Vagina (tissue), 2 donors: ENCODE results near the gene ARHGAP40.

Source experiments
- CTCF ChIP-seq, 3 experiments: fragments of 450-650 bp in 2 of 3; fragments of 200-600 bp in 1 of 3; sonication (generic) in 1 of 3; IDR thresholded peaks; one replicate each; pipeline ENCODE4 v1.5.1; 2017 to 2019; ENCODE audit warnings: antibody characterized with exemption in 3 of 3, mild to moderate bottlenecking in 2 of 3, moderate library complexity in 2 of 3
- POLR2AphosphoS5 ChIP-seq, 2 donors: sonication (generic); formaldehyde crosslinking; IDR thresholded peaks; one replicate each; pipeline ENCODE4 v1.9.0; 2017; ENCODE audit warnings: antibody characterized with exemption in 2 of 2, mild to moderate bottlenecking in 2 of 2, low read depth in 1 of 2; ENCODE audit not compliant: insufficient read depth in 1 of 2

- no peak for TF ChIP-seq CTCF (IDR thresholded peaks at IDR 0.05)
- no peak for TF ChIP-seq POLR2AphosphoS5 (IDR thresholded peaks at IDR 0.05; ENCODE audit: insufficient read depth in 1 of 2, low read depth in 1 of 2)
Observed at GRCh38 chr20:38669688-38670087, 68.1 kb downstream of the ARHGAP40 start.
